Pancreas (tissue), 10 donors: ENCODE data around the gene ATP5F1D. TPM values are rescaled to one million over a fixed set of nuclear protein-coding genes. Genes with fewer than 3 reads are reported as not detected.

Experiments
- ATAC-seq, 4 donors: fragments of 200-7000 bp; cut with Tn5 transposase; one replicate each; pipeline versions ENCODE4 v1.8.0 to v1.9.1; 2020; ENCODE audit warnings: mild to moderate bottlenecking in 4 of 4, moderate library complexity in 4 of 4
- DNase-seq, 6 donors: peaks; one replicate each; pipeline ENCODE4 v3.0.0-alpha.2; 2020
- FAIRE-seq: peaks from 2 replicates; lab custom pipeline; 2012; peaks lifted over from hg19 to GRCh38; lab: Jason Lieb, UNC
- H3K27ac ChIP-seq, 4 donors: fragments of 200-600 bp; sonication (generic); 1 replicate in 3 of 4; 2 replicates in 1 of 4; pipeline versions ENCODE4 v1.5.0 to v1.8.0; 2020
- H3K27me3 ChIP-seq, 4 donors: fragments of 200-600 bp; one replicate each; pipeline ENCODE4 v1.8.0; 2021
- H3K36me3 ChIP-seq, 3 donors: fragments of 200-600 bp; sonication (generic) in 1 of 3; one replicate each; pipeline versions ENCODE4 v1.5.0 to v1.8.0; 2020 to 2021
- H3K4me1 ChIP-seq, 3 donors: fragments of 200-600 bp; one replicate each; pipeline ENCODE4 v1.8.0; 2021
- H3K4me3 ChIP-seq, 4 donors: fragments of 200-600 bp; sonication (generic) in 2 of 4; one replicate each; pipeline versions ENCODE4 v1.5.0 to v1.8.0; 2020 to 2021
- H3K9me3 ChIP-seq, 4 donors: fragments of 200-600 bp; one replicate each; pipeline ENCODE4 v1.8.0; 2021
- WGBS, 2 donors: extraction: QIAGEN DNeasy Blood & Tissue Kit; methylation state at CpG; one replicate each; pipeline ENCODE4 v1.1.7; 2013; 5-methylcytosine and 5-hydroxymethylcytosine counted together
- intact Hi-C, 3 donors: fragments of 100-400 bp; cut with DNase I; formaldehyde crosslinking; loops; one replicate each; pipeline versions ENCODE4 v1.11.1 to v1.14.2; 2022
- polyA plus RNA-seq, 2 donors: library from polyadenylated mRNA; stranded (reverse); fragments of 200-250 nt; gene quantifications; one replicate each; pipeline ENCODE4 v1.2.3, GENCODE V29; 2013
- total RNA-seq, 6 donors: library from RNA; stranded (reverse); fragmentation: NEBNext Ultra II Directional in 4 of 6; extraction: Animal tissue kit (Norgen Biotek cat#: 25700) in 4 of 6; gene quantifications; one replicate each; pipeline versions ENCODE4 v1.2.1 to v1.2.4, GENCODE V29; 2021 to 2023
- TF ChIP-seq, protein P1 (sequence below), 4 donors: fragments of 200-600 bp; sonication (generic) in 3 of 4; IDR thresholded peaks; one replicate each; pipeline versions ENCODE4 v1.5.0 to v1.8.0; 2021; ENCODE audit warnings: antibody characterized with exemption in 4 of 4
- donor health status: healthy with polysubstance abuse.
- donor health status: DM: no; HTN: no; CAD: no; lungs with moderate emphysema.
- donor health status: DM: no; HTN: no; CAD: no.
- donor health status: control.
- donor health status: control.
- donor health status: Bipolar disorder and iron deficiency.
- donor health status: DM: yes; HTN: yes; CAD: no.
- donor health status: DM: no; HTN: no; CAD: no.
- donor health status: DM: no; HTN: no; CAD: no.
- donor health status: DM: yes; HTN: yes; CAD: no.

The ATP5F1D gene
- total and polyA plus RNA-seq, 8 donors = 97.3 to 515 (median 167) TPM

- TF ChIP-seq, protein P1, sequence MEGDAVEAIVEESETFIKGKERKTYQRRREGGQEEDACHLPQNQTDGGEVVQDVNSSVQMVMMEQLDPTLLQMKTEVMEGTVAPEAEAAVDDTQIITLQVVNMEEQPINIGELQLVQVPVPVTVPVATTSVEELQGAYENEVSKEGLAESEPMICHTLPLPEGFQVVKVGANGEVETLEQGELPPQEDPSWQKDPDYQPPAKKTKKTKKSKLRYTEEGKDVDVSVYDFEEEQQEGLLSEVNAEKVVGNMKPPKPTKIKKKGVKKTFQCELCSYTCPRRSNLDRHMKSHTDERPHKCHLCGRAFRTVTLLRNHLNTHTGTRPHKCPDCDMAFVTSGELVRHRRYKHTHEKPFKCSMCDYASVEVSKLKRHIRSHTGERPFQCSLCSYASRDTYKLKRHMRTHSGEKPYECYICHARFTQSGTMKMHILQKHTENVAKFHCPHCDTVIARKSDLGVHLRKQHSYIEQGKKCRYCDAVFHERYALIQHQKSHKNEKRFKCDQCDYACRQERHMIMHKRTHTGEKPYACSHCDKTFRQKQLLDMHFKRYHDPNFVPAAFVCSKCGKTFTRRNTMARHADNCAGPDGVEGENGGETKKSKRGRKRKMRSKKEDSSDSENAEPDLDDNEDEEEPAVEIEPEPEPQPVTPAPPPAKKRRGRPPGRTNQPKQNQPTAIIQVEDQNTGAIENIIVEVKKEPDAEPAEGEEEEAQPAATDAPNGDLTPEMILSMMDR (IDR thresholded peaks at IDR 0.05) = no peak
- Histone ChIP-seq H3K4me3 (no peak overlapping the region), H3K9me3 (no peaks in the 10 kb centered on the region), H3K4me1 (peaks cover 12 to 69% (median 30%) of the 10 kb centered on the region in 3 donors), H3K27me3 (no peaks in the 10 kb centered on the region), H3K36me3 (peaks cover 8 to 40% (median 34%) of the 10 kb centered on the region in 3 donors), H3K27ac (peak overlapping the region in 2 of 4 donors; percentile 5 to 8)
- 88 to 89% methylated on average over 46 of the region's 46 CpGs for WGBS, 2 donors
- DNase-seq = peak in 1 of 6 donors; percentile 30
- intact Hi-C loops = no loop called here
- FAIRE-seq = no peak
- ATAC-seq = no peak
Measured at GRCh38 chr19:1256646-1257474, 15.3 kb downstream of the ATP5F1D start.

- WGBS, 2 donors = 71 to 73% methylated on average over 22 to 23 of the region's 23 CpGs
- intact Hi-C loops = no loop called here
- TF ChIP-seq, protein P1 (IDR thresholded peaks at IDR 0.05) = no peak
- Histone ChIP-seq H3K4me3 (no peak overlapping the region), H3K4me1 (peaks cover 18 to 76% (median 38%) of the 10 kb centered on the region in 3 donors), H3K27me3 (no peaks in the 10 kb centered on the region), H3K9me3 (no peaks in the 10 kb centered on the region), H3K36me3 (peaks cover 8 to 40% (median 34%) of the 10 kb centered on the region in 3 donors), H3K27ac (peak overlapping the region in 3 of 4 donors; percentile 30 to 96 (median 38))
- no peak for DNase-seq
- FAIRE-seq = no peak
- ATAC-seq = no peak
Measured at GRCh38 chr19:1257475-1258162, 16.1 kb downstream of the ATP5F1D start.

- no peaks in the 10 kb centered on the region for H3K27me3 ChIP-seq
- TF ChIP-seq, protein P1 (IDR thresholded peaks at IDR 0.05) = no peak
- DNase-seq (no peak), FAIRE-seq (no peak), ATAC-seq (no peak)
- intact Hi-C loops = no loop called here
- no peaks in the 10 kb centered on the region for H3K9me3 ChIP-seq
- H3K4me3 ChIP-seq = no peak overlapping the region
- H3K36me3 ChIP-seq = peaks cover 8 to 40% (median 34%) of the 10 kb centered on the region in 3 donors
- 77 to 89% methylated on average over 8 of the region's 8 CpGs for WGBS, 2 donors
- peak overlapping the region in 3 of 4 donors; percentile 30 to 96 (median 38) for H3K27ac ChIP-seq
- peaks cover 22 to 81% (median 41%) of the 10 kb centered on the region in 3 donors for H3K4me1 ChIP-seq
Measured at GRCh38 chr19:1258163-1258492, 16.6 kb downstream of the ATP5F1D start.

- 35 to 48% methylated on average over 15 of the region's 15 CpGs for WGBS, 2 donors
- intact Hi-C loops = no loop called here
- no peaks in the 10 kb centered on the region for H3K9me3 ChIP-seq
- TF ChIP-seq, protein P1 (IDR thresholded peaks at IDR 0.05) = no peak
- FAIRE-seq = no peak
- H3K4me1 ChIP-seq = peaks cover 17 to 80% (median 37%) of the 10 kb centered on the region in 3 donors
- peaks cover 8 to 40% (median 33%) of the 10 kb centered on the region in 3 donors for H3K36me3 ChIP-seq
- no peak for ATAC-seq
- H3K4me3 ChIP-seq = peak overlapping the region in 1 of 4 donors; percentile 14
- H3K27me3 ChIP-seq = no peaks in the 10 kb centered on the region
- H3K27ac ChIP-seq = peak overlapping the region; percentile 95 to 98 (median 97)
- no peak for DNase-seq
Measured at GRCh38 chr19:1258707-1259205, 17.2 kb downstream of the ATP5F1D start.
